MV-4-11 (cell line): ENCODE results near the gene ICE1.
"Not testable (repeated sequence)": the region's sequence is repeated elsewhere in the genome, so short reads cannot be mapped to it uniquely, and the experiment has no call there.

Experiments used
- DNase-seq: peaks from one replicate; lab custom pipeline; 2025; lab: John Stamatoyannopoulos, UW

ICE1 gene

DNA sequence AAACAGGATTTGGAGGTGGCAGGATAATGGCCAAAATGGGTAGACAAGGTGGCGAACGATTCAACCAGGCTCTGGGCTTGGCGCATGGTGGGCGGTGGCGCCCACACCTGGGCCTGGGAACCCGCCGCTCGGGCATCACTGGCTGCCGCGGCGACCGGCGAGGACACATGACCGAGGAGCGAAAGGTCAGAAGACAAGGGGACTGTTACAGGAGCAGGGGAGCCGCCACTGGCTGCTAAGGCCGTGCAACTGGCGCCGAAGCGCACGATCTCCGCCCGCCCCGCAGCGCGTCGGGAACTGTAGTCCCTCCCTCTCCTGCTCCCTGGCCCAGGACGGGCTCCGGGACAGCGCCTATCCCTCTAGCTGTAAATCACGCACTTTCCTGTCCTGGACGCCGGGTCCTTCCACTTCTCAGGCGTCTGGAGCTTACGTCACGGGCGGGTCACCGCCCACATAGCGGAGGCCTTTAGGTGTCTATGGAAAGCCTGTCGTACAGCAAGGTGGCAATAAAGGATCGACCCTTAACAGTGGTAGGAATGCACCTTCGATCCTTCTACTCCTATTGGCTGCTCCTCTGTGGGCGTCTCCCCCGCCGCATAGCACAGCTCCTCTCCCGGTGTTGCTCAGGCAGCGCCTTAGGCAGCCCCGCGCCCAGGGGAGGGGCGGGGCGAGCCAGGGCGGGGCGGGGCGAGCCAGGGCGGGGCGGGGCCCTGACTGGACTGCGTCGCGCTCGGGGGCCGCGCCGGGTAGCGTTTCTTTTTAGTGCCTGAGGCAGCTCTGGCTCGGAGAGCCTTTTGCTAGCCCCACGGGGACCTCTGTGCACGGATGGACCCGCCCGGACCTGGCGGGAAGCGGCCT lies at the start of gene ICE1:
TSS of gene ICE1 (plus strand) at position 717 of the 858 bp plus-strand sequence. CDS start 239 bp downstream, outside the sequence.
- DNase-seq = peak; percentile 97

DNA sequence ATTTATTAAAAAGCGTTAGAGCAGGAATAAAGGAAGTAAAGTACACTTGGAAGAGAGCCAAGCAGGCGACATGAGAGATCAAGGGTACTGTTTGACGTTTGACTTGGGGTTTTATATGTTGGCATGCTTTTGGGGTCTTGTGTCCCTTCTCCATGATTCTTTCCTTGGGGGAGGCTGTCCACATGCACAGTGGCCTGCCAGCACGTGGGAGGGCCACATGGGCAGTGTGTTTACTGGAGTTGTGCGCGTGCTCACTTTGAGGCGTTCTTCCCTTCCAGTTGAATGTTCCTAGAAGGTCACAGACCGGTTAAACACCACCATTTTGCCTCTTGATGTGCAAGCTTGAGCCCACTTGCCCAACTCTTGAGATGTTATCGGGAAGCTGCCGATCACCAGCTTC lies 49.5 kb upstream of the ICE1 start:
- DNase-seq = no peak

- DNase-seq = no peak
Observed at GRCh38 chr5:5373351-5373989, 49.0 kb upstream of the ICE1 start.

- peak; percentile 21 for DNase-seq
Observed at GRCh38 chr5:5374009-5374715, 48.3 kb upstream of the ICE1 start.

DNA sequence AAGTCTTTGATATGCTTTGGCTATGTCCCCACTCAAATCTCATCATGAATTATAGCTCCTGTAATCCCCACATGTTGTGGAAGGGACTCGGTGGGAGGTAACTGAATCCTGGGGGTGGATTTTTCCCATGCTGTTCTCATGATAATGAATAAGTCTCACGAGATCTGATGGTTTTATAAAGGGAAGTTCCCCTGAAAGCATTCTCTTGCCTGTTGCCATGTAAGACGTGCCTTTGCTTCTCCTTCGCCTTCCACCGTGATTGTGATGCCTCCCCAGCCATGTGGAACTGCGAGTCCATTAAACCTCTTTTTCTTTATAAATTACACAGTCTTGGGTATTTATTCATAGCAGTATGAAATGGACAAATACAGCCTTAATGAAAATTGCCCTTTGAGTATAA lies 44.7 kb upstream of the ICE1 start:
- DNase-seq = no peak

- DNase-seq = no peak
Observed at GRCh38 chr5:5378531-5378930, 43.9 kb upstream of the ICE1 start.

- DNase-seq = no peak
Observed at GRCh38 chr5:5380298-5380697, 42.2 kb upstream of the ICE1 start.

- no peak for DNase-seq
Observed at GRCh38 chr5:5381310-5381913, 41.1 kb upstream of the ICE1 start.

GRCh38 chr5:5383461-5383860 lies 39.0 kb upstream of the ICE1 start:
- DNase-seq = no peak

DNA sequence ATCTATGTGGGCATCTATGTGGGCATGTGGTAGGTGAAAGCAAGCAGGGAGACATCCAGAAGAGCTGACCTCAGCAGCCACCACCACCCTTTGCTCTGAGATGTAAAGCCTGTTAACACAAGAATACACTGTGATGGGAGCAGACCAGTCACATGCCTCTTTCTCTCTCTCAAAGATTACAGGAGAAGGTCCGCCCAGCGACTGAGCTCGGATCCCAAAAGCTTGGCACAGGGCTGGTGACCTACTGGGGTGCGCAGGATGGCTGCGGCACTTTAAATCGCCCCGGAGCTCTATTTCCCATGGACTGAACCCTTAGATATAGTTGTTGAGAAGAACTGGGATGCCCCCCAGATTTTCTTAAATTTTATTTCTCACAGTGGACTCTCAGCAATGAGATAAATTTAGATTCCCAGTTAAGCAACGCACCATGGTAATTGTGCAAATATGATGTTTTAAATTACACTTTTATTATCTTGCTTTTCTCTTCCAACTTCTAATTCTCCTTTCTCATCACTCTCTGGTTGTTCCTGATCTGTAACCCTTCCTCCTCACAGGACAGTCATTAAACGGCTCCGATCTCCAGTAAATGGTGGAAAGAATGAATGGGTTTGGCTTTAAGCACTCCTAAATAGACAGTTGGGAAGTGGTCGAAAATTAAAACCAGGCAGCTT lies 37.7 kb upstream of the ICE1 start:
- DNase-seq = no peak

GRCh38 chr5:5385331-5385662 lies 37.2 kb upstream of the ICE1 start:
- no peak for DNase-seq

DNA sequence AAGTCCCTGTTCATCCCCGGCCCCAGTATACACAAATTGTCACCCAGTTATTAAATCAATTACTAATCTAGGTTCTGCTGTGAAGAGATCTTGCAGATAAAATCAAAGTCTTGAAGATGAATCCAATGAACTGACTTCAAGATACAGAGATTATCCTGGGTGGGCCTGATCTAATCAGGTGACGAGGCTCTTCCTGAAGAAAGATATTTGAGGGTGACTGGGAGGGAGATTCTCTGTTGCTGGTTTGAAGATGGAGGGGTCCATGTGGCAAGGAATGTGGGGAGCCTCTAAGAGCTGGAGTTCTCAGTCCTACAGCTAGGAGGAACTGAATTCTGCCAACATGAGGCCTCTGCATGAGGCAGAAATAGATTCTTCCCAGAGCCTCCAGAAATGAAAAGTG lies 36.1 kb upstream of the ICE1 start:
- DNase-seq = no peak

GRCh38 chr5:5387192-5387591 lies 35.3 kb upstream of the ICE1 start:
- no peak for DNase-seq

DNA sequence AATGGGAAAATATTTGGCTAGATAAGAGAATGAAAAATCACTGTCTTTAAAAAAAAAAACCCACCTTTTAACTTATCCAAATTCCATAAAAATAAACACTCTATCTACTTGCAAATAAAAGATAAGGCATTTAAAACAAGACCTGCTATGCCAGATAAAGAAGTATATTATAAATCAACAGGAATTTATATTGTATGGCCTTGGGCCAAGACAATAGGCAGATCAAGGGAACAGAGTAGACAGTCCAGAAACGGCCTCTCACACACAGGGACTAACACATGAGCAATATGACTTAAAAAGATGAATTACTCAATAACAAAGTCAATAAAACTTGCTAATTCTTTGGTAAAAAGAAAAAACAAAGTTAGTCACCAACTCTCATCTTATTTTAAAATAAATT lies 34.7 kb upstream of the ICE1 start:
- no peak for DNase-seq

DNA sequence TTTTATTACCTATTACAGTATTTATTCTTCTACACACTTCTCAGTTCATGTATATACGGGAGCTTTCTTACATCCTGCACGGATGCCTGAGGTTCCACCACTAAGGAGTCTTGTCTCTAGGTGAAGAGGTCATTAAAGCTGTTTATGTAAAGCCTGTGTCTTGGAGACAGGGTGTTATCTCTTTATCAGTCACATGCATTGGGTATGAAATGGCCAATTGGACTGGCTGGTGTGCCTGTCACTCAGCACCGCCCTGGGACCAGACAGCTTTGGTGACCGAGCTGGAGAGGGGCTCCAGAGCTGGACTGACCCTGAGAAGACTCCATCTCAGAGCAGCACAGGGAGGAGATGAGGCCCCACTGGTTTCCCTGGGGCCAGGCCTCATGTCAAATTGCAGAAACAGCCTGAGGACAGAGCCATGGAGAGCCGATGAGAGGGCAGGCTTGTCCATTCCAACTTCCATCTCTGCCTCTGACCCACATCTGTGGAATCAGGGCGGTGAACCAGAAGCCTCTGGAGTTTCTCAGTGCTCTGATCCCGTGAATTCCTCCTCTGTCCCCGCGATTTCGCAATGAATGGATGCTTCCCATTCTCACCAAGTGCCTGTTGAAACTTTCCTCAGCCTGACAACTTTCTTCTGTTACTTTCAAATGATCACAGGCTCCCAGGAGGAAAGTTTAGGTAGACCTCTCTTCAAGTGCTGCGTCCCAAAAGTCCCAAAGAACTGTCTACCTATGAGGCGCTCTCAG lies 32.2 kb upstream of the ICE1 start:
- DNase-seq = not testable (repeated sequence)

DNA sequence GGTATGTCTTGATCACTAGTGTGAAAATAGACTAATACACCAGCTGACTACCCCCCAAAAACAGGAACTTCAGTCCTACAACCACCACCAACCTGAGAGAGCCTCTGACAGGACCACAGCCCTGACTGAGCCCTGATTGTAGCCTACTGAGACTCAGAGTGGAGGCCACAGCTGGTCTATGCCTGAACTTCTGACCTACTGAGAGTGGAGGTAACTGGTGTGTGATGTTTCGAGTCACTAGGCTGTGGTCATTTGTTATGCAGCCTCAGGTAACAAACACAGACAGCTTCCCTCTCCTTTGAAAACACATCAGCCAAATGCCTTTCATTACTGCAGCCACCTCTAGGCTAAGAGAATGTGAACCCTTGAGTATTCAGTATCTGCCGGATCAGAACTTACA lies 30.0 kb upstream of the ICE1 start:
- not testable (repeated sequence) for DNase-seq

GRCh38 chr5:5394384-5394986 lies 28.0 kb upstream of the ICE1 start:
- DNase-seq = peak; percentile 5

DNA sequence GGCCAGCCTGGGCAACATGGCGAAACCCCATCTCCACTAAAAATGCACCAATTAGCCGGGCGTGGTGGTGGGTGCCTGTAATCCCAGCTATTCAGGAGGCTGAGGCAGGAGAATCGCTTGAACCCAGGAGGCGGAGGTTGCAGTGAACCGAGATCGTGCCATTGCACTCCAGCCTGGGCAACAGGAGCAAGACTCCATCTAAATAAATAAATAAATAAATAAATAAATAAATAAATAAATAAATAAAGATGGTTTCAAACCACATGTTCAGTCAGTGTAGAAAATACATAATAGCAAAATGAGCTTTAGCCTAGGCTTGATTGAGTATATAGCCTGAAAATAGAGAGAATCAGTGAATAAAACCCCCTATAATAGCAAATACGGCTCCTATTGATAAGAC lies 27.4 kb upstream of the ICE1 start:
- not testable (repeated sequence) for DNase-seq

DNA sequence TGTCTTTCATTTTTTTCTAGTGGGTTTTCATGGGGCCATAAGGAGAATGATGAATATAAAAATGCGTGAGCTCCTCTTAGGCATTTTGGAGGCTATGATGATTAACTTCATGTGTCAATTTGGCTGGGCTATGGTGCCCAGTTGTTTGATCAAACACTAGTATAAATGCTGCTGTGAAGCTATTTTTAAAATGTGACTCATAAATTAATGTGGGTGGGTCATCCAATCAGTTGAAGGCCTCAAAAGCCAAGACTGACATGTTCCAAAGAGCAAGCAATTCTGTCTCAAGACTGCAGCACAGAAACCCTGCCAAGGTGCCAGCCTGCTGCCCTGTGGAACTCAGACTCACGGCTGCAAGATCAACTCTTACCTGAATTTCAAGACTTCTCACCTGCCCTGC lies 24.4 kb upstream of the ICE1 start:
- DNase-seq = no peak

GRCh38 chr5:5401095-5401494 lies 21.4 kb upstream of the ICE1 start:
- no peak for DNase-seq

DNA sequence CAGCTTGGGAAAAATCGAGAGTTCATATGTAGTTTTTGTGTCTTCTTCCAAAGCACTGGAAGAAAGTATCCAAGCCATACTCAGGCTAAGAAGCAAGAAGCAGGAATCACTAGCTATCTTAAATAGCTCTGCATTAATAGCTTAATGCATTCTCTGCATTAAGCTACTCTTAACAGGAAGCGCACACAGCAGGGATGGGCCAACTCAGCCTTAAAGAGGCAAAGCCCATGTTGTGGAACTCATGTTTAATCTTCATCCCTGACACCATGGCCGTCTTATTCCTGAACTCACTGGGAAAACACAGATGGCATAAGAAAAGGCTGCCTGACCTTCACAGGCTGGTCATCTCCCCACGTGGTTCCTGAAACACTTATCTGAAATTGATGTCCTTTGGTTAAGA lies 18.7 kb upstream of the ICE1 start:
- no peak for DNase-seq
